Kidney epithelial cell (primary cell): ENCODE data around the gene SIPA1. TPM values are rescaled to one million over a fixed set of nuclear protein-coding genes. Genes with fewer than 3 reads are reported as not detected.

Experiments
- DNase-seq: peaks from one replicate; pipeline ENCODE4 v3.0.0-alpha.2; 2010; ENCODE audit warnings: low read depth
- H3K27me3 ChIP-seq: 2 replicates; pipeline ENCODE4 v1.6.0; 2011; ENCODE audit warnings: low read length; ENCODE audit not compliant: control insufficient read depth, insufficient read depth
- H3K36me3 ChIP-seq: 2 replicates; pipeline ENCODE4 v1.5.1; 2011; ENCODE audit warnings: low read length; ENCODE audit not compliant: control insufficient read depth, insufficient read depth
- H3K4me3 ChIP-seq: 2 replicates; pipeline ENCODE4 v1.5.1; 2011; ENCODE audit warnings: low read depth, mild to moderate bottlenecking, control low read depth, low read length
- total RNA-seq: library from RNA; depleted of rRNA; stranded (reverse); fragments of >200 nt; gene quantifications from 2 replicates; pipeline ENCODE4 v1.2.3, GENCODE V29; 2015
- TF ChIP-seq, protein P1 (sequence below): IDR thresholded peaks from 2 replicates; pipeline ENCODE4 v1.5.1; 2011; ENCODE audit warnings: mild to moderate bottlenecking, moderate library complexity, low read length, control low read depth, inconsistent platforms; ENCODE audit not compliant: insufficient read depth, poor library complexity, severe bottlenecking

SIPA1 gene
- total RNA-seq, 1 donor from 2014 or later = 25.8 TPM

DNA sequence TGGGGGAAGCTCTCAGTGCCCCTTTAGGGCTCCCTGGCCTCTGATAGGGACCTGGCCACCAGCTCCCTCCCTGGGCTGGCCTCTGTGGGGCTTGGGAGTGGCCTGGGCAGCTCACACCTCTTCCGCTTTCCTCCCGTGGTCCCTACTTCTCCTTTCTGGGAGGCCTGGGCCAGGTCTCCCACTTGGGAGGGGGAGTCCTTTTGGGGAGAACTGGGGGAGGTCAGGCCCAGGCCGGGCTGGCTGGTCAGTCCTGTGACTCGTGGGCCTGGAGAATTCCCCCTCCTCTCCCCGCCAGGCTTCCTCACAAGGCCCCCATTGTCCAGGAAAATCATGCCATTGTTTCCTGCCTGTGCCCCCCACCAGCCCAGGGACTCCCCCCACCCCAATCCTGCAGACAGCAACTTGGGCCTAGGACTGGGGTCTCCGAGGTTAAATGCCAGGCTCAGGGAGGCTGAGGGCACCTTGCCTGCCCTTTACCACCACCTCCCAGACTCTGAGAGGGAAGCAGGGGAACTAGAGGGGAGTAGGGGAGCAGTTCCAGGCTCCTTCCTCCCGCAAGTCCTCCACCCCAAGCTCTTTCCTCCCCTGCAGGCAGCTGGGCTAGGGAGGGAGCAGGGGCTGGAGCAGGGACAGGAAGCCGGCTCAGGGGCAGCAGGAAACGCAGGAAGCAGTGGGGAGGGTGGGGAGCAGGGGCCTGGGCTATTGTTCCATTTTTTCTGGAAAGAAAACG, 26.7 kb upstream of the SIPA1 start:
- TF ChIP-seq, protein P1, sequence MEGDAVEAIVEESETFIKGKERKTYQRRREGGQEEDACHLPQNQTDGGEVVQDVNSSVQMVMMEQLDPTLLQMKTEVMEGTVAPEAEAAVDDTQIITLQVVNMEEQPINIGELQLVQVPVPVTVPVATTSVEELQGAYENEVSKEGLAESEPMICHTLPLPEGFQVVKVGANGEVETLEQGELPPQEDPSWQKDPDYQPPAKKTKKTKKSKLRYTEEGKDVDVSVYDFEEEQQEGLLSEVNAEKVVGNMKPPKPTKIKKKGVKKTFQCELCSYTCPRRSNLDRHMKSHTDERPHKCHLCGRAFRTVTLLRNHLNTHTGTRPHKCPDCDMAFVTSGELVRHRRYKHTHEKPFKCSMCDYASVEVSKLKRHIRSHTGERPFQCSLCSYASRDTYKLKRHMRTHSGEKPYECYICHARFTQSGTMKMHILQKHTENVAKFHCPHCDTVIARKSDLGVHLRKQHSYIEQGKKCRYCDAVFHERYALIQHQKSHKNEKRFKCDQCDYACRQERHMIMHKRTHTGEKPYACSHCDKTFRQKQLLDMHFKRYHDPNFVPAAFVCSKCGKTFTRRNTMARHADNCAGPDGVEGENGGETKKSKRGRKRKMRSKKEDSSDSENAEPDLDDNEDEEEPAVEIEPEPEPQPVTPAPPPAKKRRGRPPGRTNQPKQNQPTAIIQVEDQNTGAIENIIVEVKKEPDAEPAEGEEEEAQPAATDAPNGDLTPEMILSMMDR = no peak
- DNase-seq = no peak
- H3K36me3 ChIP-seq = no peaks in the 10 kb centered on the region
- no peak overlapping the region for H3K4me3 ChIP-seq
- no peaks in the 10 kb centered on the region for H3K27me3 ChIP-seq

DNA sequence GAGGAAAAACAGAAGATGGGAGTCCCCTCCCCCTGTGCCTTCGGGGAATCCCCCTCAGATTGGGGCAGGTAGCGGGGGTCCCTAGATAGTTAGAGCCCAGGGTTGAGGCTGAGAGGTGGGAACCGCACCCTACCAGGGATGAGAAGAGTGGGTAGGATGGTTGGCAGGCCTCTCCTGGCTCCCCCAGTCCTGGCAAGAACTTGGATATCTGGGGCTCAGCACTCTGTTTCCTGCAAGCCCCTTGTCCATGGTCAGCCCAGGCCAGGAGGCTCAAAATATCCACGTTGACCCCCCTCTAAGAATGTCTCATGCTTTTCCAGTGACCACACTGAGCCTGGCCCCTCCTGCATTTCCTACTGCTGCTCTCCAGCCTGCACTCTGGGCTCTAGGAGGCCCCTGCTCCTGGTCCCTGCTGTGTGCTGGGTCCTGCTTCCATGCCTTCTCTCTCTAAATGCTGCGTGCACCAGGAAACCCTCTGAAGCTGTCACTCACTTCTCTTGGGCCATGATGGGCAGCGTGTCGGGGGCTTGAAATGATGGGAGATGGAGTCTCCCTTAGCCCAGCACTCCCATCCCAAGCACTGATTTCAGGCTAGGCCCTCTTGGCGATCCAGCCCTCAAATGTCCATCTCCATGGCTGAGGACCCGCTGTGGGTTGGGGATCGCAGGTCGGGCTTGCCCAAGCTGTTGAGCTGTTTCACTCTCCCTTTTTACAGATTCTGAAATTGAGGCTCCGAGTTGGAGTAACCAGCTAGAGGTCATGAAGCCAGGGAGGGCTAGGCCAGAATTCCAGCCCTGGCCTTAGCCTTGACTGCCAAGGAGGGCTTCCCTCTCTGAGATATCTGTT, 25.9 kb upstream of the SIPA1 start:
- H3K27me3 ChIP-seq = no peaks in the 10 kb centered on the region
- TF ChIP-seq, protein P1 = no peak
- H3K36me3 ChIP-seq = no peaks in the 10 kb centered on the region
- H3K4me3 ChIP-seq = no peak overlapping the region
- DNase-seq = no peak

GRCh38 chr11:65612691-65613090, 25.2 kb upstream of the SIPA1 start:
- Histone ChIP-seq H3K27me3 (no peaks in the 10 kb centered on the region), H3K4me3 (no peak overlapping the region), H3K36me3 (no peaks in the 10 kb centered on the region)
- DNase-seq = no peak
- TF ChIP-seq, protein P1 = no peak

GRCh38 chr11:65613091-65613928, 24.6 kb upstream of the SIPA1 start:
- no peaks in the 10 kb centered on the region for H3K27me3 ChIP-seq
- DNase-seq = no peak
- peak overlapping the region; percentile 75 for H3K4me3 ChIP-seq
- TF ChIP-seq, protein P1 = no peak
- H3K36me3 ChIP-seq = no peaks in the 10 kb centered on the region

GRCh38 chr11:65615229-65615949, 22.5 kb upstream of the SIPA1 start, which contains the start of gene PCNX3:
TSS of gene PCNX3 (plus strand) at chr11:65615776. CDS start at chr11:65616312, 536 bp downstream.
- peak; percentile 99 for DNase-seq
- H3K36me3 ChIP-seq = peaks cover 3% of the 10 kb centered on the region
- H3K4me3 ChIP-seq = peak within 1 kb of the TSS; percentile 93
- TF ChIP-seq, protein P1 = no peak
- no peaks in the 10 kb centered on the region for H3K27me3 ChIP-seq
